Activated CD4-positive, CD25-positive, alpha-beta regulatory T cell (primary cell): ENCODE data around the gene SCN5A.

Experiments used
- DNase-seq, 4 experiments: peaks; one replicate each; lab custom pipeline; 2025; lab: John Stamatoyannopoulos, UW

SCN5A gene

DNA sequence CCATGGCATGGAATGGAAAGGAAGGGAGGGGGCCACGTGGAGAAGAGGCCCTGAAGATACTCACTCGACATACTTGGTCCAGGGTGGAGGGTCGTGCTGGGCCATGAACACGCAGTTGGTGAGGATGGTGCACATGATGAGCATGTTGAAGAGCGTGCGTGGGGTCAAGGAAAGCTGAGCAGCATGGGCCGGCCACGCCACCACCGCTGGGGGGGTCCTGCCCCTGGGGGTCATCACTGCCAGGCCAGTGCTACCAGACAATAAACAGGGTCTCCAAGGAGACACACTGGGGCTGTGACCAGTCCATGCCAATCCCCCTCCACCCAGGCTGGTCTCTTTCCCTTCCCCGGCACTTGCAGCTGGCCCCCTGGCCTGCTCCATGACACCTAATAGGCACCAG lies 27.2 kb downstream of the SCN5A start:
- DNase-seq, result no peak

DNA sequence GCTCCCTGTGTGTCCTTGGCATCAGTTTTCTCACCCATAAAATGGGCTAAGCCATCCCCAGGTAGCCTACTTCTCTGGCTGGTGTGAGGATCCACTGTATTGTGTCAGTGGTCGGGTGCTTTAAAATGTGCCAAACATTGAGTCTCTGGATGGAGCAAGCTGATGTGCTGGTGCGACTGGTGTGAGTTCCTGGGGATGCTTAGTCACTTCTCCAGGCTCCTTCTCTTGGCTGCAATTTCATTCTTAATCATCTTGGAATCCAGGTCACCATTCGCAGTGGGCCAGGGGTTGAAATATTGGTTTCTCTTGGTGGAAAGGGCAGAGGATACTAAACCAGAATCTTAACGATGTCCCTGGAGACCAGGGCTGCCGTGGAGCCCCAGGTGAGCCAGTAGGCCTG lies 29.3 kb downstream of the SCN5A start:
- no peak for DNase-seq

DNA sequence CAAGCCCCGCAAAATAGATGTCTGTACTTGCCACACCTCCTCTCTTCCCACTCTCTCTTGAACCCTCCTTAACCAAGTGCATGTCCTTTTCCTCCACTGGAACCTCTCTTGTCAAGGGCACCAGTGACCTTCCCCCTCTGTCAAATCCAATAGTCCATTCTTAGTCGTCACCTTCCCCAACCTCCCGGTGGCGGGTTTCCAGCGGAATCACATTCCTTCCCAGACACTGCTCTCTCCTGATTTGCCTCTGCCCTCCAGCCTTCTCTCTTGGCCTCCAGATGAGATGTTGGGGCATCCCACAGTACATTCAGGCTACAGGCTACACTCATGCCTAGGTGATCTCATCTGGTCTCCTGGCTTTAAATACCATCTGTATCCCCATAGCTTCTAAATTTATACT lies 31.1 kb downstream of the SCN5A start:
- DNase-seq, result no peak

- no peak for DNase-seq
Observed at GRCh38 chr3:38617586-38617985, 31.9 kb downstream of the SCN5A start.

GRCh38 chr3:38617137-38617536 lies 32.4 kb downstream of the SCN5A start:
- DNase-seq, result no peak

DNA sequence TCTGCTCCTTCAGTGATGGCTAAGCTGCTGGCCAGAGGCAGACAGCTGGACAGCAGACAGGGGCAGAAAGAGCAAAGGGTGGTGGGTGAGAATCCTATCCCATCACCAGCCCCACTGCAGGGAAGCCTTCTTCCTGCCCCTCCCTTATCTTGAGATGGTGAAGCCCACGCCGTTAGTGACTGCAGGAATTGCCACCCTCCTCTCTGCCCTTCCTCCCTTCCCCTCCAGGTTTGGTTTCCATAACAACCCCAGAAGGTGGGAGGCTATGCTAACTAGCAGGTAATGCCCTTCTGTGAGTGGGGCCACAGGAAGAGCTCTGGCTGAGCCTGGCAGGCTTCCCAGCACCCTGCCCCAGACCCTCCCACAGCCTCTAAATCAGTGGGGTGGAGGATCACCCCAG lies 32.8 kb downstream of the SCN5A start:
- DNase-seq, result no peak

- no peak for DNase-seq
Observed at GRCh38 chr3:38616111-38616510, 33.4 kb downstream of the SCN5A start.

- no peak for DNase-seq
Observed at GRCh38 chr3:38614651-38615352, 34.7 kb downstream of the SCN5A start.

GRCh38 chr3:38614091-38614490 lies 35.4 kb downstream of the SCN5A start:
- DNase-seq, result no peak

- no peak for DNase-seq
Observed at GRCh38 chr3:38613426-38613825, 36.1 kb downstream of the SCN5A start.

- DNase-seq, result no peak
Observed at GRCh38 chr3:38611866-38612265, 37.6 kb downstream of the SCN5A start.

DNA sequence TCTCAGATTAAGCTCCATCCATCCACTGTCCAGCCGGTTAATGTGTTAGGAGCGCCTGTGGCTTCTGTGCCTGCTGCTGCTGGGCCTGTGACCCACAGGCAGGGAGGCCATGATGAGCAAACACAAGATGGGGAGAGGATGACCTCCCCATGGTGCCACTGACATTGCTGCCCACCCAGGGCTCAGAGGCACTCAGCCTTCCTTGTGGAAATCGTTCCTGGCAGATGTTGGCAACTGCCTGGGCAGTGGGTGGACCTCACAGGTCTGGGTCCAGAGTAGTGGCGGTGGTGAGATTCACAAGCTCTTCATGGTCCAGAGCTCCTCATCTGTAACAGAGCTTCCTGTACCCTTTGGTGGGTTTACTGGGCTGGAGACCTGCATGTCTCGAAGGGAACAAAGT lies 38.6 kb downstream of the SCN5A start:
- no peak for DNase-seq

- DNase-seq, result no peak
Observed at GRCh38 chr3:38610436-38610835, 39.1 kb downstream of the SCN5A start.

DNA sequence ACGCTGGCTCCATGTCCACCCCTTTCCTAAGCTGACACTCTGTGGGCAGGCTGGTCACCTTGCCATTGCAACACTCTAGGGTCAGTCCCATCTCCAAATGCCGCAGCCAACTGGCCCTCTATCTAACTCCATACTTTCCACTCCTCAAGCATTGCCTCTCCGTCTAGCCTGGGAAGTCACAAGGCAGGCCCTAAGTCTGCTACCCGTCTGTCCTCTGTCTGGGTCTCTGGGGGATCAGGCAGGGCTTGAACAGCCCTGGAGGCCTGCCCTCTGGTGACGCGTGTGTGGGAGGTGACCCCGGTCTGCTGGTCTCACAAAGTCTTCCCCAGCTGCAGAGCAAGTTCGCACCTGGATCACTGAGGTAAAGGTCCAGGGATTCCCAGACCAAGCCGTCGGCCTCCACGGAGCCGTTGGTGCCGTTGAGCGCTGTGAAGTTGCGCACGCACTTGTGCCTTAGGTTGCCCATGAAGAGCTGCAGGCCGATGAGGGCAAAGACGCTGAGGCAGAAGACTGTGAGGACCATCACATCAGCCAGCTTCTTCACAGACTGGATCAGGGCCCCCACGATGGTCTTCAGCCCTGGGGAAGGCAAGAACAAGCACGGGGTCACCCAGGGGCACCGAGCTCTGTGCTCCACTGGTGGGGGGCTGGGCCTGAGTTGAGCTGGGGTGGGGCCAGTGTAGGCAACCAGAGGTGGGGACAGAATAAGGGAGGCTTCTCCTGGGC lies 39.9 kb downstream of the SCN5A start:
- DNase-seq, result no peak

- no peak for DNase-seq
Observed at GRCh38 chr3:38608961-38609360, 40.5 kb downstream of the SCN5A start.

DNA sequence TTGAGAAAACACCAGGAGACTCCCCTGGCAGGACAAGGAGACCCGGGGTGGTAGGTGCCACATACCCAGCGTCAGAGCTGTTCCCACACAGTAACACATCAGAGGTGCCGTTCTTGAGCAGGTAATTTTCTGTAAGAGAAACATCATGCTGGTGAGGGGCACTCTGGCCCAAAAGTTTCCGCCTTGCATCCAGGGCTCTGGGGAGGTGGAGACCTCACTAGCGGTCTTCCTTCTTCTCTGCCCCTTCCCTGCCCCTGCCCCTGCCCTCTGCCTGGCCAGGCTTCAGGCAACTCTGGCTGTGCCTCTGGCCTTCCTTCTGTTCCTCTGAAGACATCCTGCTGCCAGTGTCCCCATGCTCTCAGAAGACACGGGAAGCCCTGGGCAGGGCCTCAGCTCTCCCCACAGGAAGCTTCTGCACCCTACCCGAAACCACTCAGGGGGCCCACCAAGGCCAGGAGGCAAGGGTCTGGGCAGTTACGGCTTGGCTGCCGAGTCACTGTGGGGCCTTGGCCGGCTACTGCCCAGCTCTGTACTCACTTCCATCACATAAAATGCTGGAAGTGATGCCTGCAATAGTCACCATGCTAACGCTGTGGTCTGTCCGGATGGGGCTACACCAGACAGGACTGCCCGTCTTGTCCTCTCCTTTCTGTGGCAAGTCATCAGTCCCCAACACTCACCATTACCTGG lies 41.3 kb downstream of the SCN5A start:
- no peak for DNase-seq

GRCh38 chr3:38606561-38606960 lies 42.9 kb downstream of the SCN5A start:
- no peak for DNase-seq

- DNase-seq, result no peak
Observed at GRCh38 chr3:38605981-38606380, 43.5 kb downstream of the SCN5A start.

DNA sequence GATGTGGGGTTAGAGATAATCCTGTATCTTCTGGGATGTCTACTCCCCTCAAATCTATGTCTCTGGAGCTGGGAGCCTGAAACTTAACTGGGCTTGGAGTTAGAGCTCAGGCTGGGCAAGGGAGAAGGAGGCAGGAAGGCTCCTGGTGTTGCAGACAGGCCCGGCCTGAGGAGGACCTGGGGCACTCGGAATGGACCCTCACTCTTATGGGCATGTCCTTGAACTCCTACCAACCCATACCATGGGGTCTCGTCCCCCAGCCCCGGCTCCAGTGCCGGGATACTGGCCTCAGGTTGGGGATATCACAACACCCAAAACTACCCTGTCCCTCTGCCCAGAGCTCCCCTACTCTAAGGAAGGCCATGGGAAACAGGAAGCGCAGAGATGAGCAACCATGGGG lies 45.2 kb downstream of the SCN5A start:
- DNase-seq, result no peak

GRCh38 chr3:38603731-38604131 lies 45.8 kb downstream of the SCN5A start:
- no peak for DNase-seq

DNA sequence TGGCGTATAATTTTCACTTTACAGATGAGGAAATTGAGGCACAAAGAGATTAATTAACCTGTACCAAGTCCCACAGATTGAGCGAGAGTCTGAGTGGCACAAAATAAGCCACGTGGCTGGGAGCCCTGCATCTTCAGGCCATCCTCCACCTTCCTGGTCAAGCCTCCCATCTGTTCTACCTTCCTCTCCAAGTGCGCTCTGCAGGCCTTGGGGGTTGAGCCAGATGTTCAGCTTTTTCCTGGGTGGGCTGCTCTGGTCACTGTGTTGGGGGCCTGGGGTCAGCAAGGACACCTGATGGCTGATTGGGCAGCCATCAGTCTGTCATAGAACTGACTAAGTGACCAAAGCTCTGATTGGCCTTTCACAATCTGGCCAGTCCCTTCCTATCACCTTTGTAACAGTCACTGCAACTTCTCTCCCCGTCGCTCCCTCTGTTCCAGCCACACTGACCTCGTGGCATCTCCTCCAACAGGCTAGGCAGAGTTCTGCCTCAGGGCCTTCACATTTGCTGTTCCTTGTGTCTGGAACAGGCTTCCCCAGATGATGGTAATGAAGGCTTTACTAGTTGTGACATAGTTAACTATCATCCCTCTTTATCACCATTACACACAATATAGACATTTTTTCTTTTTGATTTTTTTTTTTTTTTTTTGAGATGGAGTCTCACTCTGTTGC lies 46.8 kb downstream of the SCN5A start:
- no peak for DNase-seq

DNA sequence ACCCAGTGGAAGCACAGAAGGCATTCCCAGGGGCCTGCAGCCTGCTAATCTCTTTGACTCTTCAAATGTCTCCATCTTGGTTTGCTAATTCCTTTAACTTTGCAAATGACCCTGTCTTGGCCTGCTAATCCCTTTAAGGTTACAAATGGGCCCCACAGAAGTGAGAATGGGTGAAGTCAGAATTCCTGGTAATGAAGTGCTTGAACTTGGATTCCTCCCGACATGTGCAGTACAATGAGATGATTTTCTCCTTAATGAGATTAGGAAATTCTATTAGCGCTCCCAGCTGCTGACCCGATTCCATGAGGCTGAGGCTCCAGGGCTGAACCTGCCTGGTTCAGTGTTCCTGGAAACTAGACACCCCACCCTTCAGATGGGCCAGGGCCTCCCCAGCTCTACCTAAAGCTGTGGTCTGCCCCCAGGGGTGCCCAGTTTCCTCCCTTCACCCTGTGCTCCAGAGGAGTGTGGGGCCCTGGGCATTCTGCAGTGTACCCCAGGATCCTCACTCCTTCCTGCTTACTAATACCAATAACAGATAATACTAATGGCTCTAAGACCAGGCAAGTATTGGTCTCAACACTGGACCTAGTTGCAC lies 47.4 kb downstream of the SCN5A start:
- no peak for DNase-seq
